NCI-H524 (cell line): Measurements from ENCODE around the gene ARSK.
A peak's percentile ranks its signal among the peaks of the same experiment; 100 is the strongest.

Experiments used
- DNase-seq, 2 experiments: peaks; one replicate each; lab custom pipeline; 2025; lab: John Stamatoyannopoulos, UW

Gene ARSK

GRCh38 chr5:95554647-95555548 lies at the start of gene ARSK, which contains the start of gene SKIC3:
Gene ARSK, plus strand, starts transcription at chr5:95555101. Its CDS starts 178 bp downstream, at chr5:95555279.
Gene SKIC3, minus strand, starts transcription at chr5:95554977. Its CDS starts 7,827 bp downstream, at chr5:95547150.
- peak; percentile 98 to 99 for DNase-seq

GRCh38 chr5:95508550-95508949 lies 46.4 kb upstream of the ARSK start:
- DNase-seq, result no peak

GRCh38 chr5:95511606-95512005 lies 43.3 kb upstream of the ARSK start:
- DNase-seq, result no peak

GRCh38 chr5:95518417-95518816 lies 36.5 kb upstream of the ARSK start:
- DNase-seq, result no peak

GRCh38 chr5:95519151-95519550 lies 35.8 kb upstream of the ARSK start:
- peak; percentile 30 to 84 for DNase-seq

GRCh38 chr5:95519681-95520080 lies 35.2 kb upstream of the ARSK start:
- DNase-seq, result no peak

- peak in 1 of 2 experiments; percentile 33 for DNase-seq
Observed at GRCh38 chr5:95520206-95520605, 34.7 kb upstream of the ARSK start.

- DNase-seq, result no peak
Observed at GRCh38 chr5:95524423-95524822, 30.5 kb upstream of the ARSK start.

GRCh38 chr5:95526871-95527270 lies 28.0 kb upstream of the ARSK start:
- DNase-seq, result no peak

GRCh38 chr5:95528565-95528964 lies 26.3 kb upstream of the ARSK start:
- DNase-seq, result no peak

GRCh38 chr5:95530416-95530815 lies 24.5 kb upstream of the ARSK start:
- no peak for DNase-seq

- DNase-seq, result no peak
Observed at GRCh38 chr5:95531491-95531890, 23.4 kb upstream of the ARSK start.

- DNase-seq, result no peak
Observed at GRCh38 chr5:95532415-95532814, 22.5 kb upstream of the ARSK start.

GRCh38 chr5:95533106-95533505 lies 21.8 kb upstream of the ARSK start:
- DNase-seq, result no peak

GRCh38 chr5:95533761-95534160 lies 21.1 kb upstream of the ARSK start:
- DNase-seq, result no peak

GRCh38 chr5:95537501-95537900 lies 17.4 kb upstream of the ARSK start:
- no peak for DNase-seq

- DNase-seq, result peak in 1 of 2 experiments; percentile 1
Observed at GRCh38 chr5:95543017-95543705, 11.7 kb upstream of the ARSK start.

- DNase-seq, result no peak
Observed at GRCh38 chr5:95549030-95549429, 5.9 kb upstream of the ARSK start.

- no peak for DNase-seq
Observed at GRCh38 chr5:95554331-95554646, 612 bp upstream of the ARSK start.

- DNase-seq, result no peak
Observed at GRCh38 chr5:95555553-95555952, 652 bp downstream of the ARSK start.

- no peak for DNase-seq
Observed at GRCh38 chr5:95557841-95558240, 2.9 kb downstream of the ARSK start.

GRCh38 chr5:95562282-95562681 lies 7.4 kb downstream of the ARSK start:
- DNase-seq, result no peak

- DNase-seq, result no peak
Observed at GRCh38 chr5:95563367-95563766, 8.5 kb downstream of the ARSK start.
